GM21423 (cell line): ENCODE results near the gene PHF13.
"Not testable (repeated sequence)": the region's sequence is repeated elsewhere in the genome, so short reads cannot be mapped to it uniquely, and the experiment has no call there.

ENCODE experiments used
- ATAC-seq: cut with Tn5 transposase; IDR thresholded peaks from one replicate; pipeline ENCODE4 v1.9.1; 2021; ENCODE audit warnings: mild to moderate bottlenecking, moderate library complexity; ENCODE audit not compliant: unreplicated experiment

PHF13 gene

GRCh38 chr1:6627031-6627430, 13.5 kb downstream of the PHF13 start:
- ATAC-seq: no peak

- ATAC-seq: no peak
Observed at GRCh38 chr1:6627841-6628545, 14.5 kb downstream of the PHF13 start.

GRCh38 chr1:6628971-6629479, 15.5 kb downstream of the PHF13 start:
- ATAC-seq: no peak

GRCh38 chr1:6630027-6630426, 16.5 kb downstream of the PHF13 start:
- no peak for ATAC-seq

GRCh38 chr1:6631058-6631457, 17.5 kb downstream of the PHF13 start:
- no peak for ATAC-seq

GRCh38 chr1:6632588-6633514, 19.3 kb downstream of the PHF13 start:
- no peak for ATAC-seq

- ATAC-seq: no peak
Observed at GRCh38 chr1:6634371-6635052, 21.0 kb downstream of the PHF13 start.

- no peak for ATAC-seq
Observed at GRCh38 chr1:6635161-6635909, 21.8 kb downstream of the PHF13 start.

GRCh38 chr1:6635910-6636760, 22.6 kb downstream of the PHF13 start:
- ATAC-seq: no peak

- not testable (repeated sequence) for ATAC-seq
Observed at GRCh38 chr1:6636778-6637177, 23.2 kb downstream of the PHF13 start.

- ATAC-seq: no peak
Observed at GRCh38 chr1:6637770-6638169, 24.2 kb downstream of the PHF13 start.

GRCh38 chr1:6638226-6638625, 24.7 kb downstream of the PHF13 start:
- no peak for ATAC-seq

GRCh38 chr1:6640867-6641266, 27.3 kb downstream of the PHF13 start:
- not testable (repeated sequence) for ATAC-seq

GRCh38 chr1:6645018-6645417, 31.5 kb downstream of the PHF13 start:
- ATAC-seq: no peak

- no peak for ATAC-seq
Observed at GRCh38 chr1:6646499-6647148, 33.1 kb downstream of the PHF13 start.

GRCh38 chr1:6648556-6648955, 35.0 kb downstream of the PHF13 start:
- ATAC-seq: no peak

- ATAC-seq: no peak
Observed at GRCh38 chr1:6651909-6652308, 38.4 kb downstream of the PHF13 start.

- no peak for ATAC-seq
Observed at GRCh38 chr1:6652986-6653385, 39.5 kb downstream of the PHF13 start.
